GM10266 (cell line): ENCODE measurements around the gene TPRA1.

ENCODE experiments used
- DNase-seq: peaks from one replicate; pipeline ENCODE4 v3.0.0; 2012; ENCODE audit errors: extremely low spot score
- TF ChIP-seq, protein P1 (sequence below): IDR thresholded peaks from 2 replicates; pipeline ENCODE4 v1.5.1; 2012; ENCODE audit warnings: mild to moderate bottlenecking, low read depth; ENCODE audit not compliant: control insufficient read depth, insufficient read depth; ENCODE audit errors: missing control alignments

TPRA1 gene

DNA sequence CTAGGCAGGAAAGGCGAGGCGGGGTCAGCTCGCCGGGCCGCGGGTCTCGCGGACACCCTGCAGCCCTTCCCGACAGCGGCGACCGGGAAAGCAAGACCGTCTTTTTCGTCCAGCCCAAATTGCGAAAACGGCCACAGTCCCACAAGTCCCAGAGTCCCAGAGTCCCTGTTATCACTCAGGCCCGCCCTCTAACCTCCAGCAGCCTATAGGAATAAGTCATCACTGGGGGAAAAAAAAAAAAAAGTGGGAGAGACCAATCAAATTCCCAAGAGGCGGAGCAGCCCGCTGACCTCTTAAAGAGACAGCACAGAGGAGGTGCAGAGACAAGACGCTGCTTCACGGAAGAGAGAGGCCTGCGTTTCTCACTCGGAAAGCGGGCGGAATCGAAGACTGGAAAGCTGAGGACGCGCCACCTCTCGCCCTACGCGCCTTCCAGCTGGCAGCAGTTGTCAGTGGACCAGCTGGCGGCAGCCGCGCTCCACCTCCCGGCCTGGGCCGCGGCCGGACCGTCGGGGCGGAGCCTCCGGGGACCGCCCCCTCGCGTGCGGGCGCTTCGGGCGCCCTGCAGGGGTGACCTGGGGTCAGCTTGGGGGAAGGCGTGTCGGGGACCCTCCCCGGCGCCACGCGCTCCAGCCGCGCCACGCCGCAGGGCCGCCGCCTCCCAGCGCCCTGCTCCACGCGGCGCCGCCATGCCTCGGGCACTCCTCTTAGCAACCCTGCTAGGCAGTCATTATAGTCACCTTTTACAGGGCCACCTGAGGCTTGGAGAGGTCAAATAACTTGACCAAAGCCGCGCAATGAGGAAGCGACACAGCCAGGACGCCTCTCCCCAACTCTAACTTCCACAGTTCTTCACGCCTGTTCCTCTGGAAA lies at the start of gene TPRA1:
TPRA1 (minus strand) TSS at position 141 of the 873 bp plus-strand sequence. CDS start 10,587 bp downstream, outside the sequence.
- TF ChIP-seq, protein P1, sequence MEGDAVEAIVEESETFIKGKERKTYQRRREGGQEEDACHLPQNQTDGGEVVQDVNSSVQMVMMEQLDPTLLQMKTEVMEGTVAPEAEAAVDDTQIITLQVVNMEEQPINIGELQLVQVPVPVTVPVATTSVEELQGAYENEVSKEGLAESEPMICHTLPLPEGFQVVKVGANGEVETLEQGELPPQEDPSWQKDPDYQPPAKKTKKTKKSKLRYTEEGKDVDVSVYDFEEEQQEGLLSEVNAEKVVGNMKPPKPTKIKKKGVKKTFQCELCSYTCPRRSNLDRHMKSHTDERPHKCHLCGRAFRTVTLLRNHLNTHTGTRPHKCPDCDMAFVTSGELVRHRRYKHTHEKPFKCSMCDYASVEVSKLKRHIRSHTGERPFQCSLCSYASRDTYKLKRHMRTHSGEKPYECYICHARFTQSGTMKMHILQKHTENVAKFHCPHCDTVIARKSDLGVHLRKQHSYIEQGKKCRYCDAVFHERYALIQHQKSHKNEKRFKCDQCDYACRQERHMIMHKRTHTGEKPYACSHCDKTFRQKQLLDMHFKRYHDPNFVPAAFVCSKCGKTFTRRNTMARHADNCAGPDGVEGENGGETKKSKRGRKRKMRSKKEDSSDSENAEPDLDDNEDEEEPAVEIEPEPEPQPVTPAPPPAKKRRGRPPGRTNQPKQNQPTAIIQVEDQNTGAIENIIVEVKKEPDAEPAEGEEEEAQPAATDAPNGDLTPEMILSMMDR: peak; percentile 58
- DNase-seq: peak; percentile 99

DNA sequence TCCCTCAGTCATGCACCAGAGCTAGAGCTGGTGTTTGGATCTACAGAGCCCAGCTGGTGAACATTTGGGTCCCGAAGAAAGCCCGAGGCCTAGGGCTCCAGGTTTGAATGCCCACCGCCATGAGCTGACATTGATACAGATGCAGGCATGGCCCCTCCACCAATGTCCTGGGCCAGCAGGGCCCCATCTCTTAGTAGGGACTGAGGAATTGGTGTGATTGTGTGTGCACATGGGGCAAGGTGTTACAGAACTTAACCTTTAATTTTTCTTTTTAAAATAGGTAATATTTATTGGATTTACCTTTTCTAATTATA lies 49.5 kb upstream of the TPRA1 start:
- TF ChIP-seq, protein P1: no peak
- no peak for DNase-seq

DNA sequence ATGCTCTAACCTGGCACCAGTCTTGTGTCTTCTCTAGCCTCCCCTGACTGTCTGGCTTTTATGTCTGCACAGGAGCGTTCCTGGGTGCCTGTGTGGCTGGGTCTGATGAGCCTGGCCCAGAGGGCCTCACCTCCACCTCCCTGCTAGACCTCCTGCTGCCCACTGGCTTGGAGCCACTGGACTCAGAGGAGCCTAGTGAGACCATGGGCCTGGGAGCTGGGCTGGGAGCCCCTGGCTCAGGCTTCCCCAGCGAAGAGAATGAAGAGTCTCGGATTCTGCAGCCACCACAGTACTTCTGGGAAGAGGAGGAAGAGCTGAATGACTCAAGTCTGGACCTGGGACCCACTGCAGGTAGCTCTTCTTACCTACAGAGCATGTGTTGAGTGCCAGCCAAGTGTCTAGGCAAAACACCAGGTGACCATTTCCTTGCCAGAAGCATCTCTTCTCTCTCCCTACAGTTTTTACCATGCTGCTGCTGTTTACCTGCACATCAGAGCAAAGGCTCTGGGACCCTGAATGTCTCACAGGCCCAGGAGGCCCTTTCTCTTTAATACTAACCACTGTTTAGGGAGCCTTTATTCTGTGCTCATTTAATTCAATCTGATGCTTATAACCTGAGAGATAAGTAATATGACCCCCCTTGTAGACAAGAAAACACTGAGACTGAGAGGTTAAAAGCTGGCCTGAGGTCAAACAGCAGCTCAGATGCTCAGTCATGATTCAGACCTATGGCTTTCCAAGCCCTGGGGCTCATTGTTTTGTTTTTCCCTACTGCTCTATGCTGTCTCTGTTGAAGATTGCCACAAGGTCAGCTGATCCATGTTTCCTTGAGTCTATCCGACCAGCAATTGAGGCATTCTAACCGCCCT lies 48.9 kb upstream of the TPRA1 start:
- DNase-seq: no peak
- TF ChIP-seq, protein P1: no peak

DNA sequence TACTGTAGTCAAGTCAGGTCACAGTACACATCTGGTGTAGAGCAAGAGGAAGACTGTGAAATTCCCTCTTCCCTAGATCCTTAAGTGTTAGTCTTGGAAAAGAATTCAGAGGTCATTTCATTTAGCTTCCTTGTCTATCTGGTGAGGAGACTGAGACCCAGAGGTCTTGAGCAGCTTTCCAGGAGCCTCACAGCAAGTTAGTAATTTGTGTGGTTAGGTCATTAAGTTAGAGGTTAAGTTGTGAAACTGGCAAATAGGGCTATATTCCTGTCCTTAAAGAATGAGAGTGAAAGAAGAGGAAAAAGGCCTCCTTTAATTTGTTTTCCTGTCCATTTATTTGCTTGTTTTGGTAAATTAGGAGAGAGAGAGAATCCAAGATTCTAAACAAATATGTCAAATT lies 47.4 kb upstream of the TPRA1 start:
- no peak for DNase-seq
- TF ChIP-seq, protein P1: no peak

DNA sequence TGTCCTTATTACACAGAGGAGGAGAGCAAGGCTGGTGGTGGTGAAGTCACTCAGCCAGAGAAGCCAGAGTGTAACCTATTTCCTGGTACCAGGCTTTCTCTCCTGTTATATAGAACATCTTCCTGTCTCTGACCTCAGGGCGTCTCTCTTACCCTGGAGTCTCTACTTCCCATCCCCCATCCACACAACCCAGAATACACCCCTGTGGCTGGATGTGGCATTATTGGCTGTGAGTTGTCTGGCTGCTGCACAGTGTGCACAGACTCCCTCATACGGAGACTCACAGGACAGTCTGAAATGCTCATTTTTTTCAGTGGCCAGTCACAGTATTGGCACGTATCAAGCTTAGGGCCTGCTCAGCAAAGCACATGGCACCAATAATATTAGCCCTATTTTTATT lies 47.0 kb upstream of the TPRA1 start:
- DNase-seq: no peak

DNA sequence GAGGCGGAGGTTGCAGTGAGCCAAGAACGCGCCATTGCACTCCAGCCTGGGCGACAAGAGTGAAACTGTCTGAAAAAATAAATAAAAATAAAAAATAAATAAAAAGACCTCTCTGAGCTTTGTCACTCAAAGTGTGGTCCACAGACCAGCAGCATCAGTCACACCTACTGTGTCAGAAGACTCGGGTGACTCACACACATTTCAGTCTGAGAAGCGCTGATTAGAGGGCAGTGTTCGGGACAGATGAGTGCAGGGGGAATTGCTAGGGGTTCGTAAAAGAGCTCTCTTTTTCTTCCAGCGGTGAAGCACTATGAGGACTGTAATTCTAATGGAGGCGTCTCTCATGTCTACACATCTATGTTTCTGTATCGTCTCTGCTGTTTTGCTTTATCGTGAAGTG lies 44.1 kb upstream of the TPRA1 start:
- DNase-seq: no peak

More for the DNA sequence above, 47.0 kb upstream of the TPRA1 start:
- TF ChIP-seq, protein P1: no peak

More for the DNA sequence above, 44.1 kb upstream of the TPRA1 start:
- TF ChIP-seq, protein P1: no peak
